ENCODE measurements around the gene COL25A1.

The COL25A1 gene

GRCh38 chr4:109302361-109303139 is at the start of gene COL25A1:
COL25A1 (minus strand) TSS chr4:109302658.
- Mint-ChIP-seq H3K36me3 (ENCODE audit: low read depth) (no peaks in the 10 kb centered on the region), H3K4me3 (peak within 1 kb of the TSS; percentile 75), H3K9me3 (no peaks in the 10 kb centered on the region), H3K27me3 (peaks cover 58% of the 10 kb centered on the region), H3K4me1 (peaks cover 15% of the 10 kb centered on the region), H3K27ac (no peak within 1 kb of the TSS)
- ATAC-seq (peak; percentile 74), DNase-seq (peak; percentile 53)

- Mint-ChIP-seq H3K4me1 (peaks cover 1% of the 10 kb centered on the region), H3K4me3 (no peak overlapping the region), H3K27ac (no peak overlapping the region), H3K9me3 (peaks cover 5% of the 10 kb centered on the region), H3K27me3 (peaks cover 8% of the 10 kb centered on the region), H3K36me3 (ENCODE audit: low read depth) (no peaks in the 10 kb centered on the region)
- DNase-seq (no peak), ATAC-seq (no peak)
Measured at GRCh38 chr4:109350121-109350520, 47.7 kb upstream of the COL25A1 start.

- ATAC-seq (no peak), DNase-seq (no peak)
- Mint-ChIP-seq H3K4me3 (no peak overlapping the region), H3K27ac (no peak overlapping the region), H3K27me3 (peaks cover 2% of the 10 kb centered on the region), H3K36me3 (ENCODE audit: low read depth) (no peaks in the 10 kb centered on the region), H3K9me3 (peaks cover 5% of the 10 kb centered on the region), H3K4me1 (no peaks in the 10 kb centered on the region)
Measured at GRCh38 chr4:109334129-109335105, 32.0 kb upstream of the COL25A1 start.

- peaks cover 2% of the 10 kb centered on the region for H3K27me3 Mint-ChIP-seq
- no peak overlapping the region for H3K27ac Mint-ChIP-seq
- no peaks in the 10 kb centered on the region for H3K4me1 Mint-ChIP-seq
- no peak overlapping the region for H3K4me3 Mint-ChIP-seq
- H3K36me3 Mint-ChIP-seq (ENCODE audit: low read depth) = no peaks in the 10 kb centered on the region
- DNase-seq (peak; percentile 17), ATAC-seq (peak; percentile 49)
- no peaks in the 10 kb centered on the region for H3K9me3 Mint-ChIP-seq
Measured at GRCh38 chr4:109332926-109333464, 30.5 kb upstream of the COL25A1 start.

- Mint-ChIP-seq H3K27ac (no peak overlapping the region), H3K9me3 (peaks cover 1% of the 10 kb centered on the region), H3K36me3 (ENCODE audit: low read depth) (peaks cover 6% of the 10 kb centered on the region), H3K4me3 (no peak overlapping the region), H3K27me3 (no peaks in the 10 kb centered on the region), H3K4me1 (no peaks in the 10 kb centered on the region)
- ATAC-seq (no peak), DNase-seq (no peak)
Measured at GRCh38 chr4:109327641-109328040, 25.2 kb upstream of the COL25A1 start.

- Mint-ChIP-seq H3K4me3 (no peak overlapping the region), H3K27me3 (no peaks in the 10 kb centered on the region), H3K4me1 (no peaks in the 10 kb centered on the region), H3K27ac (no peak overlapping the region), H3K9me3 (peaks cover 10% of the 10 kb centered on the region), H3K36me3 (ENCODE audit: low read depth) (peaks cover 10% of the 10 kb centered on the region)
- DNase-seq (no peak), ATAC-seq (no peak)
Measured at GRCh38 chr4:109325698-109326097, 23.2 kb upstream of the COL25A1 start.

GRCh38 chr4:109323348-109323747 is 20.9 kb upstream of the COL25A1 start:
- H3K4me3 Mint-ChIP-seq = no peak overlapping the region
- ATAC-seq = no peak
- no peak for DNase-seq
- H3K9me3 Mint-ChIP-seq = peaks cover 10% of the 10 kb centered on the region
- H3K4me1 Mint-ChIP-seq = no peaks in the 10 kb centered on the region
- H3K27ac Mint-ChIP-seq = no peak overlapping the region
- H3K36me3 Mint-ChIP-seq (ENCODE audit: low read depth) = peaks cover 10% of the 10 kb centered on the region
- no peaks in the 10 kb centered on the region for H3K27me3 Mint-ChIP-seq

- DNase-seq = no peak
- Mint-ChIP-seq H3K27ac (no peak overlapping the region), H3K4me1 (no peaks in the 10 kb centered on the region), H3K27me3 (peaks cover 1% of the 10 kb centered on the region), H3K9me3 (peaks cover 10% of the 10 kb centered on the region), H3K36me3 (ENCODE audit: low read depth) (peaks cover 10% of the 10 kb centered on the region), H3K4me3 (no peak overlapping the region)
- ATAC-seq = no peak
Measured at GRCh38 chr4:109321232-109321631, 18.8 kb upstream of the COL25A1 start.

- H3K9me3 Mint-ChIP-seq = peaks cover 10% of the 10 kb centered on the region
- H3K4me1 Mint-ChIP-seq = no peaks in the 10 kb centered on the region
- H3K27me3 Mint-ChIP-seq = peaks cover 4% of the 10 kb centered on the region
- DNase-seq = no peak
- no peak overlapping the region for H3K4me3 Mint-ChIP-seq
- H3K36me3 Mint-ChIP-seq (ENCODE audit: low read depth) = peaks cover 10% of the 10 kb centered on the region
- no peak overlapping the region for H3K27ac Mint-ChIP-seq
- no peak for ATAC-seq
Measured at GRCh38 chr4:109319684-109320083, 17.2 kb upstream of the COL25A1 start.

GRCh38 chr4:109319156-109319555 is 16.7 kb upstream of the COL25A1 start:
- no peak for ATAC-seq
- no peaks in the 10 kb centered on the region for H3K4me1 Mint-ChIP-seq
- peaks cover 10% of the 10 kb centered on the region for H3K9me3 Mint-ChIP-seq
- H3K27ac Mint-ChIP-seq = no peak overlapping the region
- no peak for DNase-seq
- H3K27me3 Mint-ChIP-seq = peaks cover 4% of the 10 kb centered on the region
- H3K4me3 Mint-ChIP-seq = no peak overlapping the region
- peaks cover 10% of the 10 kb centered on the region for H3K36me3 Mint-ChIP-seq (ENCODE audit: low read depth)

- peaks cover 8% of the 10 kb centered on the region for H3K27me3 Mint-ChIP-seq
- H3K4me3 Mint-ChIP-seq = no peak overlapping the region
- ATAC-seq = no peak
- no peak overlapping the region for H3K27ac Mint-ChIP-seq
- H3K4me1 Mint-ChIP-seq = no peaks in the 10 kb centered on the region
- DNase-seq = no peak
- peaks cover 10% of the 10 kb centered on the region for H3K9me3 Mint-ChIP-seq
- peaks cover 2% of the 10 kb centered on the region for H3K36me3 Mint-ChIP-seq (ENCODE audit: low read depth)
Measured at GRCh38 chr4:109315818-109316217, 13.4 kb upstream of the COL25A1 start.

GRCh38 chr4:109315341-109315740 is 12.9 kb upstream of the COL25A1 start:
- Mint-ChIP-seq H3K9me3 (peaks cover 10% of the 10 kb centered on the region), H3K4me1 (no peaks in the 10 kb centered on the region), H3K27me3 (peaks cover 11% of the 10 kb centered on the region), H3K27ac (no peak overlapping the region), H3K4me3 (no peak overlapping the region), H3K36me3 (ENCODE audit: low read depth) (peaks cover 2% of the 10 kb centered on the region)
- DNase-seq (no peak), ATAC-seq (no peak)

- peaks cover 10% of the 10 kb centered on the region for H3K9me3 Mint-ChIP-seq
- H3K4me1 Mint-ChIP-seq = no peaks in the 10 kb centered on the region
- peaks cover 2% of the 10 kb centered on the region for H3K36me3 Mint-ChIP-seq (ENCODE audit: low read depth)
- no peak overlapping the region for H3K27ac Mint-ChIP-seq
- peaks cover 20% of the 10 kb centered on the region for H3K27me3 Mint-ChIP-seq
- DNase-seq = no peak
- H3K4me3 Mint-ChIP-seq = no peak overlapping the region
- no peak for ATAC-seq
Measured at GRCh38 chr4:109313168-109314133, 11.0 kb upstream of the COL25A1 start.

- DNase-seq (no peak), ATAC-seq (no peak)
- H3K27me3 Mint-ChIP-seq = peaks cover 58% of the 10 kb centered on the region
- no peak overlapping the region for H3K27ac Mint-ChIP-seq
- H3K36me3 Mint-ChIP-seq (ENCODE audit: low read depth) = no peaks in the 10 kb centered on the region
- H3K9me3 Mint-ChIP-seq = no peaks in the 10 kb centered on the region
- peaks cover 15% of the 10 kb centered on the region for H3K4me1 Mint-ChIP-seq
- peak overlapping the region; percentile 75 for H3K4me3 Mint-ChIP-seq
Measured at GRCh38 chr4:109303140-109303496, 660 bp upstream of the COL25A1 start.
